HepG2 (cell line): ENCODE measurements around the gene SYCP2L. TPM values are rescaled to one million over a fixed set of nuclear protein-coding genes. Genes with fewer than 3 reads are reported as not detected.
A peak's percentile ranks its signal among the peaks of the same experiment; 100 is the strongest.

Source experiments
- AGO1 ChIP-seq: fragments of 200-400 bp; formaldehyde crosslinking; IDR thresholded peaks from 2 replicates; pipeline ENCODE4 v1.6.1; 2017; ENCODE audit warnings: mild to moderate bottlenecking, low read depth, low read length, moderate library complexity; ENCODE audit not compliant: poor library complexity, severe bottlenecking
- FUBP1 ChIP-seq: sonication (generic); formaldehyde crosslinking; IDR thresholded peaks from 2 replicates; pipeline ENCODE4 v1.5.1; 2020; ENCODE audit warnings: missing genetic modification reagents, mild to moderate bottlenecking, borderline replicate concordance
- HNRNPLL ChIP-seq: fragments of 200-400 bp; formaldehyde crosslinking; IDR thresholded peaks from 2 replicates; pipeline ENCODE4 v1.6.1; 2017; ENCODE audit warnings: mild to moderate bottlenecking, low read depth, low read length; ENCODE audit not compliant: poor library complexity, severe bottlenecking
- HOXA3 ChIP-seq: sonication (generic); formaldehyde crosslinking; IDR thresholded peaks from 2 replicates; pipeline ENCODE4 v1.5.0; 2020; ENCODE audit warnings: missing genetic modification reagents
- KDM5A ChIP-seq: fragments of 200-600 bp; sonication (generic); IDR thresholded peaks from 2 replicates; pipeline ENCODE4 v1.7.0; 2018; ENCODE audit warnings: antibody characterized with exemption, mild to moderate bottlenecking, low read length, borderline replicate concordance
- KDM6A ChIP-seq: IDR thresholded peaks from 2 replicates; pipeline ENCODE4 v1.6.1; 2016; ENCODE audit warnings: low read depth
- LCORL ChIP-seq, 2 experiments: fragments of 450-650 bp in 1 of 2; sonication (generic) in 1 of 2; formaldehyde crosslinking in 1 of 2; IDR thresholded peaks; 2 replicates each; pipeline versions ENCODE4 v1.5.0 to v1.6.1; 2017 to 2020; ENCODE audit warnings: antibody characterized with exemption in 1 of 2, missing genetic modification reagents in 1 of 2
- NR2C2 ChIP-seq: sonication (generic); formaldehyde crosslinking; IDR thresholded peaks from 2 replicates; pipeline ENCODE4 v1.4.0; 2020; ENCODE audit warnings: missing genetic modification reagents, mild to moderate bottlenecking, moderate library complexity, borderline replicate concordance
- NR2F2 ChIP-seq: IDR thresholded peaks from 2 replicates; pipeline ENCODE4 v1.6.1; 2012; ENCODE audit warnings: low read depth, inconsistent platforms, borderline replicate concordance
- RNF2 ChIP-seq: fragments of 450-650 bp; conservative IDR thresholded peaks from 2 replicates; pipeline ENCODE4 v1.6.1; 2016; ENCODE audit warnings: low read depth
- TCF12 ChIP-seq, 2 experiments: fragments of 450-650 bp in 1 of 2; sonication (generic) in 1 of 2; formaldehyde crosslinking in 1 of 2; IDR thresholded peaks; 2 replicates each; pipeline versions ENCODE4 v1.6.1 to v1.8.0; 2017 to 2022; ENCODE audit warnings: antibody characterized with exemption in 1 of 2, mild to moderate bottlenecking in 1 of 2, missing genetic modification reagents in 1 of 2, moderate library complexity in 1 of 2
- TEAD3 ChIP-seq: optimal IDR thresholded peaks from 2 replicates; pipeline ENCODE3; 2016; ENCODE audit warnings: borderline replicate concordance
- YY1 ChIP-seq: IDR thresholded peaks from 2 replicates; pipeline ENCODE4 v1.6.1; 2011; ENCODE audit warnings: low read length, low read depth, moderate library complexity, mild to moderate bottlenecking; ENCODE audit not compliant: insufficient read depth, insufficient replicate concordance
- ZBTB1 ChIP-seq: sonication (generic); formaldehyde crosslinking; IDR thresholded peaks from 2 replicates; pipeline ENCODE4 v1.4.0; 2020; ENCODE audit warnings: missing genetic modification reagents, borderline replicate concordance
- ZNF17 ChIP-seq: sonication (generic); formaldehyde crosslinking; IDR thresholded peaks from 2 replicates; pipeline ENCODE4 v1.5.0; 2020; ENCODE audit warnings: mild to moderate bottlenecking, missing genetic modification reagents
- ZNF331 ChIP-seq: sonication (generic); formaldehyde crosslinking; IDR thresholded peaks from 2 replicates; pipeline ENCODE4 v1.4.0; 2020; ENCODE audit warnings: missing genetic modification reagents
- ZNF382 ChIP-seq: sonication (generic); formaldehyde crosslinking; IDR thresholded peaks from 2 replicates; pipeline ENCODE4 v1.5.0; 2020; ENCODE audit warnings: missing genetic modification reagents, mild to moderate bottlenecking, borderline replicate concordance
- ZNF691 ChIP-seq: sonication (generic); formaldehyde crosslinking; IDR thresholded peaks from 2 replicates; pipeline ENCODE4 v1.4.0; 2020; ENCODE audit warnings: missing genetic modification reagents, low read depth, mild to moderate bottlenecking, borderline replicate concordance
- ZNF776 ChIP-seq: sonication (generic); formaldehyde crosslinking; IDR thresholded peaks from 2 replicates; pipeline ENCODE4 v1.4.0; 2020; ENCODE audit warnings: mild to moderate bottlenecking, missing genetic modification reagents
- ZNF792 ChIP-seq: IDR thresholded peaks from 2 replicates; pipeline ENCODE4 v1.6.1; 2016
- ZNF878 ChIP-seq: sonication (generic); formaldehyde crosslinking; IDR thresholded peaks from 2 replicates; pipeline ENCODE4 v1.8.1; 2023; ENCODE audit warnings: mild to moderate bottlenecking, missing genetic modification reagents, moderate library complexity
- polyA plus RNA-seq, 8 experiments: library from polyadenylated mRNA; depleted of rRNA in 3 of 8; stranded (reverse) in 7 of 8; unstranded in 1 of 8; fragments of >200 nt; fragmentation: Illumina TruSeq in 4 of 8; extraction: Trizol in 4 of 8; gene quantifications; 2 replicates each; pipeline versions ENCODE4 v1.2.1 to v1.2.3, GENCODE V29; 2011 to 2016; ENCODE audit warnings: low read depth in 4 of 8, missing spikeins in 1 of 8, mixed read lengths in 1 of 8; ENCODE audit not compliant: insufficient read depth in 1 of 8
- total RNA-seq, 5 experiments: library from RNA; depleted of rRNA; stranded (reverse); fragments of >200 nt; fragmentation: Illumina TruSeq; extraction: Trizol; gene quantifications; 2 replicates each; pipeline ENCODE4 v1.2.3, GENCODE V29; 2016; ENCODE audit warnings: low read depth in 1 of 5
- TF ChIP-seq, protein P1 (sequence below): sonication (generic); formaldehyde crosslinking; IDR thresholded peaks from 2 replicates; pipeline ENCODE4 v1.5.0; 2020; ENCODE audit warnings: mild to moderate bottlenecking, missing genetic modification reagents

Gene SYCP2L
- total and polyA plus RNA-seq, 2 of the 13 experiments (the other 11 are each of a cell fraction or from before 2014, with no cell fraction given) = 0.22 to 0.54 TPM

- TF ChIP-seq ZNF382 (CRISPR knock-in tag) (no peak), AGO1 (no peak), FUBP1 (CRISPR knock-in tag) (no peak), ZNF776 (no peak), KDM5A (no peak), ZNF792 (CRISPR knock-in tag) (peak; percentile 50; the same call in 1 of the 2 replicates), KDM6A (CRISPR knock-in tag) (peak; percentile 71; the same call in 1 of the 2 replicates), TEAD3 (CRISPR knock-in tag) (peak; percentile 81), ZNF331 (CRISPR knock-in tag) (peak; percentile 71; the same call in 1 of the 2 replicates), ZNF691 (CRISPR knock-in tag) (0 out of 2 replicates have a peak, but pooled peaks have one; percentile 26), ZNF878 (no peak), HOXA3 (CRISPR knock-in tag) (peak; percentile 83), YY1 (no peak), NR2F2 (no peak), TCF12 (IDR thresholded peaks at IDR 0.05) (no peak), TCF12 (CRISPR knock-in tag; IDR thresholded peaks at IDR 0.05) (no peak), ZNF17 (CRISPR knock-in tag) (no peak), NR2C2 (CRISPR knock-in tag) (peak; percentile 54; the same call in 1 of the 2 replicates), HNRNPLL (no peak), LCORL (IDR thresholded peaks at IDR 0.05) (no peak), LCORL (CRISPR knock-in tag; IDR thresholded peaks at IDR 0.05) (peak; percentile 85), ZBTB1 (CRISPR knock-in tag) (no peak), RNF2 (no peak)
- TF ChIP-seq, protein P1, sequence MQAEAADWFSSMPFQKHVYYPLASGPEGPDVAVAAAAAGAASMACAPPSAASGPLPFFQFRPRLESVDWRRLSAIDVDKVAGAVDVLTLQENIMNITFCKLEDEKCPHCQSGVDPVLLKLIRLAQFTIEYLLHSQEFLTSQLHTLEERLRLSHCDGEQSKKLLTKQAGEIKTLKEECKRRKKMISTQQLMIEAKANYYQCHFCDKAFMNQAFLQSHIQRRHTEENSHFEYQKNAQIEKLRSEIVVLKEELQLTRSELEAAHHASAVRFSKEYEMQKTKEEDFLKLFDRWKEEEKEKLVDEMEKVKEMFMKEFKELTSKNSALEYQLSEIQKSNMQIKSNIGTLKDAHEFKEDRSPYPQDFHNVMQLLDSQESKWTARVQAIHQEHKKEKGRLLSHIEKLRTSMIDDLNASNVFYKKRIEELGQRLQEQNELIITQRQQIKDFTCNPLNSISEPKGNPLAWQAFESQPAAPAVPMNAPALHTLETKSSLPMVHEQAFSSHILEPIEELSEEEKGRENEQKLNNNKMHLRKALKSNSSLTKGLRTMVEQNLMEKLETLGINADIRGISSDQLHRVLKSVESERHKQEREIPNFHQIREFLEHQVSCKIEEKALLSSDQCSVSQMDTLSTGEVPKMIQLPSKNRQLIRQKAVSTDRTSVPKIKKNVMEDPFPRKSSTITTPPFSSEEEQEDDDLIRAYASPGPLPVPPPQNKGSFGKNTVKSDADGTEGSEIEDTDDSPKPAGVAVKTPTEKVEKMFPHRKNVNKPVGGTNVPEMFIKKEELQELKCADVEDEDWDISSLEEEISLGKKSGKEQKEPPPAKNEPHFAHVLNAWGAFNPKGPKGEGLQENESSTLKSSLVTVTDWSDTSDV (CRISPR knock-in tag) = no peak
Observed at GRCh38 chr6:10957414-10957886, 70.6 kb downstream of the SYCP2L start (continued).
